CD14-positive monocyte (primary cell): ENCODE results near the gene SPATA16. TPM values are rescaled to one million over a fixed set of nuclear protein-coding genes. Genes with fewer than 3 reads are reported as not detected.

ENCODE experiments used
- DNase-seq, 3 donors: peaks; one replicate each; pipeline ENCODE4 v3.0.0-alpha.2; 2011 to 2022
- H2AFZ ChIP-seq: 2 replicates; pipeline ENCODE4 v1.6.0; 2012; ENCODE audit warnings: mild to moderate bottlenecking, low read depth, low read length, inconsistent platforms; ENCODE audit not compliant: insufficient read depth, poor library complexity, severe bottlenecking
- H3K27ac ChIP-seq, 2 donors: 1 replicate in 1 of 2; 2 replicates in 1 of 2; pipeline ENCODE4 v1.5.1; 2012 to 2013; ENCODE audit warnings: low read length in 2 of 2, control low read depth in 1 of 2, inconsistent platforms in 1 of 2, low read depth in 1 of 2, mild to moderate bottlenecking in 1 of 2
- H3K27me3 ChIP-seq, 2 donors: one replicate each; pipeline versions ENCODE4 v1.6.0 to v1.6.1; 2011 to 2013; ENCODE audit warnings: low read length in 2 of 2; ENCODE audit not compliant: control insufficient read depth in 2 of 2, insufficient read depth in 2 of 2
- H3K36me3 ChIP-seq, 2 donors: replicated peaks in 1 of 2; 1 replicate in 1 of 2; 2 replicates in 1 of 2; pipeline versions ENCODE4 v1.5.1 to v1.6.1; 2012 to 2013; ENCODE audit warnings: low read length in 2 of 2, control low read depth in 1 of 2, inconsistent platforms in 1 of 2, mild to moderate bottlenecking in 1 of 2; ENCODE audit not compliant: insufficient read depth in 2 of 2, control insufficient read depth in 1 of 2
- H3K4me1 ChIP-seq, 2 donors: 1 replicate in 1 of 2; 2 replicates in 1 of 2; pipeline versions ENCODE4 v1.5.1 to v1.6.1; 2012 to 2013; ENCODE audit warnings: low read length in 2 of 2, control low read depth in 1 of 2, inconsistent platforms in 1 of 2, mild to moderate bottlenecking in 1 of 2, moderate library complexity in 1 of 2; ENCODE audit not compliant: insufficient read depth in 2 of 2, control insufficient read depth in 1 of 2
- H3K4me2 ChIP-seq: replicated peaks from 2 replicates; pipeline ENCODE3; 2012; ENCODE audit warnings: low read length, moderate library complexity, mild to moderate bottlenecking; ENCODE audit not compliant: poor library complexity, severe bottlenecking; ENCODE audit errors: extremely low read depth
- H3K4me3 ChIP-seq, 3 experiments: fragments of 200-600 bp in 1 of 3; sonication (generic) in 1 of 3; replicated peaks in 1 of 3; 1 replicate in 2 of 3; 2 replicates in 1 of 3; pipeline ENCODE4 v1.5.1; 2011 to 2013; ENCODE audit warnings: low read length in 3 of 3, mild to moderate bottlenecking in 3 of 3, control low read depth in 2 of 3, low read depth in 2 of 3, inconsistent platforms in 1 of 3, moderate library complexity in 1 of 3
- H3K79me2 ChIP-seq: 2 replicates; pipeline ENCODE4 v1.6.0; 2012; ENCODE audit warnings: mild to moderate bottlenecking, control low read depth, inconsistent platforms, low read length, moderate library complexity; ENCODE audit not compliant: insufficient read depth
- H3K9ac ChIP-seq: 2 replicates; pipeline ENCODE4 v1.6.0; 2017; ENCODE audit warnings: low read length, mild to moderate bottlenecking; ENCODE audit not compliant: insufficient read depth, poor library complexity, severe bottlenecking
- H3K9me3 ChIP-seq, 2 donors: replicated peaks in 1 of 2; 1 replicate in 1 of 2; 2 replicates in 1 of 2; pipeline versions ENCODE4 v1.5.1 to v1.6.1; 2012 to 2013; ENCODE audit warnings: low read length in 2 of 2, control low read depth in 1 of 2; ENCODE audit not compliant: control insufficient read depth in 1 of 2, insufficient read depth in 1 of 2
- H4K20me1 ChIP-seq: 2 replicates; pipeline ENCODE4 v1.6.0; 2012; ENCODE audit warnings: mild to moderate bottlenecking, low read length, control low read depth, moderate library complexity; ENCODE audit not compliant: insufficient read depth
- H3K27ac Mint-ChIP-seq, 7 donors: one replicate each; pipeline ENCODE4 v1.8.0; 2020; ENCODE audit warnings: mild to moderate bottlenecking in 7 of 7, mixed read lengths in 7 of 7, moderate library complexity in 6 of 7, inconsistent platforms in 2 of 7
- H3K27me3 Mint-ChIP-seq, 3 donors: one replicate each; pipeline ENCODE4 v1.8.0; 2021 to 2022; ENCODE audit warnings: low read depth in 3 of 3, mild to moderate bottlenecking in 3 of 3, mixed read lengths in 3 of 3, moderate library complexity in 3 of 3, inconsistent platforms in 1 of 3
- H3K36me3 Mint-ChIP-seq, 2 donors: one replicate each; pipeline ENCODE4 v1.8.0; 2020; ENCODE audit warnings: mixed read lengths in 2 of 2, inconsistent platforms in 1 of 2, mild to moderate bottlenecking in 1 of 2
- H3K4me1 Mint-ChIP-seq: one replicate; pipeline ENCODE4 v1.8.0; 2020; ENCODE audit warnings: mild to moderate bottlenecking, mixed read lengths
- H3K4me3 Mint-ChIP-seq, 2 donors: one replicate each; pipeline ENCODE4 v1.8.0; 2020; ENCODE audit warnings: mild to moderate bottlenecking in 2 of 2, mixed read lengths in 2 of 2, moderate library complexity in 1 of 2
- H3K9me3 Mint-ChIP-seq, 7 donors: one replicate each; pipeline ENCODE4 v1.8.0; 2020 to 2022; ENCODE audit warnings: mixed read lengths in 7 of 7, mild to moderate bottlenecking in 6 of 7, moderate library complexity in 6 of 7, inconsistent platforms in 2 of 7
- CTCF ChIP-seq: fragments of 200-600 bp; IDR thresholded peaks from one replicate; pipeline ENCODE4 v1.8.0; 2022; ENCODE audit warnings: antibody characterized with exemption, mild to moderate bottlenecking
- WGBS: methylation state at CpG from one replicate; pipeline ENCODE4 v1.1.5; 2013; ENCODE audit warnings: missing lambda C conversion rate; ENCODE audit not compliant: insufficient coverage; 5-methylcytosine and 5-hydroxymethylcytosine counted together
- intact Hi-C, 2 donors: fragments of 100-400 bp; cut with micrococcal nuclease; formaldehyde crosslinking; loops; one replicate each; pipeline versions ENCODE4 v1.15.0 to v1.15.1; 2023
- polyA plus RNA-seq, 3 donors: library from polyadenylated mRNA; depleted of rRNA in 1 of 3; unstranded in 2 of 3; stranded (reverse) in 1 of 3; fragments of 300-500 nt in 2 of 3; fragments of >200 nt in 1 of 3; fragmentation: Illumina TruSeq in 2 of 3; gene quantifications; 1 replicate in 2 of 3; 2 replicates in 1 of 3; pipeline ENCODE4 v1.2.3, GENCODE V29; 2012 to 2021

SPATA16 gene
- polyA plus RNA-seq, 3 donors: not detected

- 100% methylated on average over 2 of the region's 3 CpGs for WGBS
- Histone ChIP-seq H3K4me3 (no peak overlapping the region), H3K4me2 (no peak overlapping the region), H2AFZ (no peak overlapping the region), H3K36me3 (no peaks in the 10 kb centered on the region), H3K9ac (no peak overlapping the region), H4K20me1 (no peaks in the 10 kb centered on the region), H3K79me2 (no peaks in the 10 kb centered on the region), H3K4me1 (no peaks in the 10 kb centered on the region), H3K27ac (no peak overlapping the region), H3K9me3 (no peaks in the 10 kb centered on the region), H3K27me3 (no peaks in the 10 kb centered on the region)
- Mint-ChIP-seq H3K36me3 (no peaks in the 10 kb centered on the region), H3K4me3 (no peak overlapping the region), H3K27ac (no peak overlapping the region), H3K4me1 (no peaks in the 10 kb centered on the region), H3K9me3 (peaks cover 0 to 7% (median 2%) of the 10 kb centered on the region in 7 donors), H3K27me3 (no peaks in the 10 kb centered on the region)
- intact Hi-C loops: no loop called here
- no peak for TF ChIP-seq CTCF
- DNase-seq: no peak
These were observed 3.0 kb downstream of the SPATA16 start for GRCh38 chr3:173138026-173138425.

GRCh38 chr3:173135059-173135458 lies 6.0 kb downstream of the SPATA16 start:
- Histone ChIP-seq H3K79me2 (no peaks in the 10 kb centered on the region), H3K36me3 (no peaks in the 10 kb centered on the region), H3K4me1 (no peaks in the 10 kb centered on the region), H3K27me3 (no peaks in the 10 kb centered on the region), H3K27ac (no peak overlapping the region), H3K9ac (no peak overlapping the region), H4K20me1 (no peaks in the 10 kb centered on the region), H3K9me3 (no peaks in the 10 kb centered on the region), H3K4me3 (no peak overlapping the region), H2AFZ (no peak overlapping the region), H3K4me2 (no peak overlapping the region)
- no peaks in the 10 kb centered on the region for H3K36me3 Mint-ChIP-seq
- intact Hi-C loops: no loop called here
- no peak overlapping the region for H3K27ac Mint-ChIP-seq
- peaks cover 0 to 4% (median under 1%) of the 10 kb centered on the region in 7 donors for H3K9me3 Mint-ChIP-seq
- WGBS: no CpG with 5 or more reads among the region's 2 CpGs
- H3K4me1 Mint-ChIP-seq: no peaks in the 10 kb centered on the region
- no peak for DNase-seq
- H3K4me3 Mint-ChIP-seq: no peak overlapping the region
- H3K27me3 Mint-ChIP-seq: no peaks in the 10 kb centered on the region
- no peak for TF ChIP-seq CTCF
